PC-9 (cell line): ENCODE results near the gene AGAP1. TPM values are rescaled to one million over a fixed set of nuclear protein-coding genes. Genes with fewer than 3 reads are reported as not detected.

Source experiments
- BruUV-seq: library from RNA; stranded (reverse); fragments of 400-500 nt; replicated peaks from 2 replicates; lab custom pipeline; 2021; lab: Mats Ljungman, UMichigan
- CTCF ChIA-PET: fragments of 300-600 bp; sonication (Branson Sonifier 250); formaldehyde crosslinking; loops from one replicate; lab custom pipeline; 2022; ENCODE audit warnings: antibody characterized with exemption; lab: Charles Lee
- POLR2A ChIA-PET: fragments of 300-600 bp; sonication (Branson Sonifier 250); formaldehyde crosslinking; loops from one replicate; lab custom pipeline; 2022; ENCODE audit warnings: antibody characterized with exemption; ENCODE audit not compliant: unreplicated experiment; lab: Charles Lee
- DNase-seq, 2 experiments: peaks; one replicate each; pipeline versions ENCODE4 v3.0.0 to v3.0.0-alpha.2; 2015 to 2022; ENCODE audit warnings: mixed read lengths in 1 of 2
- H2AFZ ChIP-seq: fragments of 200-600 bp; sonication (generic); 2 replicates; pipeline ENCODE4 v1.8.1; 2017; ENCODE audit warnings: antibody characterized with exemption
- H3F3A ChIP-seq: fragments of 200-600 bp; sonication (generic); 2 replicates; pipeline ENCODE4 v1.8.1; 2017; ENCODE audit warnings: antibody characterized with exemption, mild to moderate bottlenecking, low read depth; ENCODE audit not compliant: insufficient read depth
- H3K27ac ChIP-seq: fragments of 200-600 bp; sonication (generic); 2 replicates; pipeline ENCODE4 v1.6.1; 2016; ENCODE audit warnings: mixed run types
- H3K27me3 ChIP-seq: fragments of 200-600 bp; sonication (generic); 2 replicates; pipeline ENCODE4 v1.6.1; 2016; ENCODE audit warnings: low read depth, mixed run types; ENCODE audit not compliant: insufficient read depth
- H3K36me3 ChIP-seq: fragments of 200-600 bp; sonication (generic); 2 replicates; pipeline ENCODE4 v1.6.1; 2016; ENCODE audit warnings: low read depth, mixed run types
- H3K4me1 ChIP-seq: fragments of 200-600 bp; sonication (generic); replicated peaks from 2 replicates; pipeline ENCODE4 v1.6.1; 2016; ENCODE audit warnings: mixed run types; ENCODE audit not compliant: insufficient read depth
- H3K4me2 ChIP-seq: fragments of 200-600 bp; sonication (generic); 2 replicates; pipeline ENCODE4 v1.6.1; 2017; ENCODE audit warnings: mixed run types
- H3K4me3 ChIP-seq: fragments of 200-600 bp; sonication (generic); 2 replicates; pipeline ENCODE4 v1.6.1; 2016; ENCODE audit warnings: mixed run types
- H3K79me2 ChIP-seq: fragments of 200-600 bp; sonication (generic); 2 replicates; pipeline ENCODE4 v1.6.1; 2017; ENCODE audit warnings: low read depth, mixed run types
- H3K9me2 ChIP-seq: fragments of 200-600 bp; sonication (generic); 2 replicates; pipeline ENCODE4 v1.8.1; 2017; ENCODE audit warnings: mild to moderate bottlenecking; ENCODE audit not compliant: insufficient read depth
- H3K9me3 ChIP-seq: fragments of 200-600 bp; sonication (generic); 2 replicates; pipeline ENCODE4 v1.8.1; 2016; ENCODE audit warnings: low read depth; ENCODE audit not compliant: insufficient read depth
- H4K20me1 ChIP-seq: fragments of 200-600 bp; sonication (generic); 2 replicates; pipeline ENCODE4 v1.8.1; 2017; ENCODE audit not compliant: insufficient read depth
- EZH2 ChIP-seq: fragments of 200-600 bp; sonication (generic); IDR thresholded peaks from 2 replicates; pipeline ENCODE4 v1.8.0; 2017; ENCODE audit warnings: antibody characterized with exemption, low read depth
- intact Hi-C: fragments of 100-400 bp; cut with micrococcal nuclease; formaldehyde crosslinking; loops from one replicate; pipeline ENCODE4 v1.10.0; 2022; ENCODE audit not compliant: unreplicated experiment
- total RNA-seq: library from RNA; stranded (reverse); gene quantifications from 2 replicates; pipeline ENCODE4 v1.2.3, GENCODE V29; 2021
- TF ChIP-seq, protein P1 (sequence below): fragments of 200-600 bp; sonication (generic); conservative IDR thresholded peaks from 2 replicates; pipeline ENCODE4 v1.6.1; 2017; ENCODE audit warnings: mixed run types, antibody characterized with exemption, mild to moderate bottlenecking, moderate library complexity

The AGAP1 gene
- total RNA-seq, 1 experiment from 2014 or later, result 91.4 TPM

DNA sequence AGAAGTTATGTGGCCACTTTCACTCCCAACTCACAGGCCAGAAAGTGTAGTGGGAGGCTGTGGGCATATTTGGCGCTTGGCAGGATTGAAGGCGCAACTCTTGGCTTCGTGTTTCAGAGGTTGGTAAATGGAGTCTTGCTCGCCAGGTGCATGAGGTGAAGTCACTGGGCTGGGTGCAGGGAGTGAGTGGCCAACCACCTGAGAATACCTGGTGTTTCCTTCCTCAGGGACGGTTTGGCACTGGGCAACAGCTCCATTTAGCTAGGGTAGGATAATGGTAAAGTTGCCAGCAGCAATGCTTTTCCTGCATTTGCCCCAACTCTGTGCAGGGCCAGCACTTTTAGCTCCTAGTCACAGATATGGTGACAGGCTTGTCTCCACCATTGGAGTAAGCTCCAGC is 115.9 kb downstream of the AGAP1 start:
- TF ChIP-seq, protein P1, sequence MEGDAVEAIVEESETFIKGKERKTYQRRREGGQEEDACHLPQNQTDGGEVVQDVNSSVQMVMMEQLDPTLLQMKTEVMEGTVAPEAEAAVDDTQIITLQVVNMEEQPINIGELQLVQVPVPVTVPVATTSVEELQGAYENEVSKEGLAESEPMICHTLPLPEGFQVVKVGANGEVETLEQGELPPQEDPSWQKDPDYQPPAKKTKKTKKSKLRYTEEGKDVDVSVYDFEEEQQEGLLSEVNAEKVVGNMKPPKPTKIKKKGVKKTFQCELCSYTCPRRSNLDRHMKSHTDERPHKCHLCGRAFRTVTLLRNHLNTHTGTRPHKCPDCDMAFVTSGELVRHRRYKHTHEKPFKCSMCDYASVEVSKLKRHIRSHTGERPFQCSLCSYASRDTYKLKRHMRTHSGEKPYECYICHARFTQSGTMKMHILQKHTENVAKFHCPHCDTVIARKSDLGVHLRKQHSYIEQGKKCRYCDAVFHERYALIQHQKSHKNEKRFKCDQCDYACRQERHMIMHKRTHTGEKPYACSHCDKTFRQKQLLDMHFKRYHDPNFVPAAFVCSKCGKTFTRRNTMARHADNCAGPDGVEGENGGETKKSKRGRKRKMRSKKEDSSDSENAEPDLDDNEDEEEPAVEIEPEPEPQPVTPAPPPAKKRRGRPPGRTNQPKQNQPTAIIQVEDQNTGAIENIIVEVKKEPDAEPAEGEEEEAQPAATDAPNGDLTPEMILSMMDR, result no peak
- TF ChIP-seq EZH2, result no peak

DNA sequence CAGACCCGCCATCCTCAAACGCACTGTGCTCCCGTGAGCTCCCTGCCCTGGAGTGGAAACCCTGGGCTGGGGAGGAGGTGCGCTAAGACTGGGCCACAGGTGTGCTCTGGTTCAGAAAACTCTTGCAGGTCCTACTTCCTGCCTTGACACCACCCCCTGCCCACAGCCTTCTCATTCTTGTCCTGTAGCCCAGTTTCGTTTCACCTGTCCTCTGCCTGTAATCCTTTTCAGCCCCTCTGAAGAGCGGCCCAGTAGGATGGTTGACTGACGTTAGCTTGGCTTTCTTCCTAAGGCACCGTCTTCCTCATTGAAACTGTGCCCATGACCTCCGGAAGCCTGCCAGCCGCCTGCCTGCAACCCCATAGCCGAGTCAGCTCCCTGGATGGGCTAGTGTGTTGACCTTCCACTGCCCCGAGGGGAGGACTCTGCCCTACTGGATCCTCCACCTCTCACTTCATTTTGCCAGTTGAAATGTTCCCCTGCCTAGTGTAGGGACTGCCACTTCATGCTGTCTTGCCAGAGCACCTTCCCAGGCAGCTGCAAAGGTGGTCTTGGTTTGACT is 116.9 kb downstream of the AGAP1 start:
- H3K27ac ChIP-seq, result no peak overlapping the region
- 0 out of 2 replicates have a peak, but pooled peaks cover under 1% of the 10 kb centered on the region for H3F3A ChIP-seq
- ChIA-PET CTCF (no interaction called here), POLR2A (no interaction called here)
- TF ChIP-seq, protein P1, result no peak
- TF ChIP-seq EZH2, result no peak
- H3K9me3 ChIP-seq, result no peaks in the 10 kb centered on the region
- intact Hi-C loops, result no loop called here
- H4K20me1 ChIP-seq, result peaks cover 89% of the 10 kb centered on the region
- peaks cover 100% of the 10 kb centered on the region for H3K79me2 ChIP-seq
- no peaks in the 10 kb centered on the region for H3K9me2 ChIP-seq
- no peak overlapping the region for H3K4me3 ChIP-seq
- no TSS peak for BruUV-seq
- H3K4me1 ChIP-seq, result peaks cover 14% of the 10 kb centered on the region
- no peaks in the 10 kb centered on the region for H3K36me3 ChIP-seq
- no peak for DNase-seq
- no peak overlapping the region for H3K4me2 ChIP-seq
- H2AFZ ChIP-seq, result no peak overlapping the region
- H3K27me3 ChIP-seq, result no peaks in the 10 kb centered on the region

More for the DNA sequence above, 115.9 kb downstream of the AGAP1 start:
- 0 out of 2 replicates have a peak, but pooled peaks cover 5% of the 10 kb centered on the region for H3F3A ChIP-seq
- peaks cover 3% of the 10 kb centered on the region; the same call in 1 of the 2 replicates for H3K4me1 ChIP-seq
- H3K9me2 ChIP-seq, result no peaks in the 10 kb centered on the region
- peaks cover 100% of the 10 kb centered on the region for H3K79me2 ChIP-seq
- H3K4me2 ChIP-seq, result no peak overlapping the region
- no peak overlapping the region for H3K4me3 ChIP-seq
- no TSS peak for BruUV-seq
- intact Hi-C loops, result no loop called here
- peaks cover 88% of the 10 kb centered on the region for H4K20me1 ChIP-seq
- ChIA-PET POLR2A (interaction anchor here (0.8 kb wide), 1 partner anchor 99 kb away, joined by 8 read pairs; no protein-coding TSS in a partner anchor), CTCF (interaction anchor here (1.2 kb wide), 1 partner anchor 136 kb away, joined by 3 read pairs; no protein-coding TSS in a partner anchor)
- H3K27me3 ChIP-seq, result no peaks in the 10 kb centered on the region
- no peak overlapping the region for H3K27ac ChIP-seq
- H2AFZ ChIP-seq, result no peak overlapping the region
- H3K36me3 ChIP-seq, result no peaks in the 10 kb centered on the region
- no peaks in the 10 kb centered on the region for H3K9me3 ChIP-seq
- no peak for DNase-seq

DNA sequence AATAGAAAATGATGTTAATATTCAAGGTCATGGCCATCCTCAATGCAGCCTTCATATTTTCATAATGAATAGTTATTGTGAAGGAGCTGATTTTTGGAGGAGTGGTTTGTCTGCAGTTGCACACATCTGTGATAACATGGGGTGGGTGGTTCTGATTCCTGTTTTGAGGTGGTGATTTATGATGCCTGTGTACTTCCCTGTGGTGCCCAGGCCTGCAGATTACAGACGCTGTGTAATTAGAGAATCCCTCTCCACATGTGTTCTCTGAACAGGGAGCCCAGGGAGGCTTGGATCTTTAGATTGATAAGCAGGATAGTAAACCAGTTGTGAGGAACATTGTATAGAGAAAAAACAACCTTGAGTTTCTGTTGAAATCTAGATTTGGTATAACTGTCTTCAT is 117.5 kb downstream of the AGAP1 start:
- Histone ChIP-seq H3K4me3 (no peak overlapping the region), H3F3A (no peaks in the 10 kb centered on the region), H2AFZ (no peak overlapping the region), H4K20me1 (peaks cover 86% of the 10 kb centered on the region), H3K4me1 (peaks cover 14% of the 10 kb centered on the region), H3K9me2 (no peaks in the 10 kb centered on the region), H3K9me3 (no peaks in the 10 kb centered on the region), H3K27me3 (no peaks in the 10 kb centered on the region), H3K79me2 (peaks cover 100% of the 10 kb centered on the region), H3K36me3 (no peaks in the 10 kb centered on the region), H3K27ac (no peak overlapping the region), H3K4me2 (no peak overlapping the region)
- no TSS peak for BruUV-seq
- no peak for DNase-seq
- ChIA-PET CTCF (no interaction called here), POLR2A (no interaction called here)
- intact Hi-C loops, result no loop called here
- TF ChIP-seq EZH2, result no peak
- TF ChIP-seq, protein P1, result no peak
